ENCODE measurements around the gene FHOD1. TPM values are rescaled to one million over a fixed set of nuclear protein-coding genes. Genes with fewer than 3 reads are reported as not detected.

FHOD1 gene
- total RNA-seq, 4 donors from 2014 or later = 15.1 to 53.3 (median 32.5) TPM

- ATAC-seq (ENCODE audit: low FRiP score) = no peak
- no peak for DNase-seq (ENCODE audit: low spot score)
- TF ChIP-seq, protein P1, sequence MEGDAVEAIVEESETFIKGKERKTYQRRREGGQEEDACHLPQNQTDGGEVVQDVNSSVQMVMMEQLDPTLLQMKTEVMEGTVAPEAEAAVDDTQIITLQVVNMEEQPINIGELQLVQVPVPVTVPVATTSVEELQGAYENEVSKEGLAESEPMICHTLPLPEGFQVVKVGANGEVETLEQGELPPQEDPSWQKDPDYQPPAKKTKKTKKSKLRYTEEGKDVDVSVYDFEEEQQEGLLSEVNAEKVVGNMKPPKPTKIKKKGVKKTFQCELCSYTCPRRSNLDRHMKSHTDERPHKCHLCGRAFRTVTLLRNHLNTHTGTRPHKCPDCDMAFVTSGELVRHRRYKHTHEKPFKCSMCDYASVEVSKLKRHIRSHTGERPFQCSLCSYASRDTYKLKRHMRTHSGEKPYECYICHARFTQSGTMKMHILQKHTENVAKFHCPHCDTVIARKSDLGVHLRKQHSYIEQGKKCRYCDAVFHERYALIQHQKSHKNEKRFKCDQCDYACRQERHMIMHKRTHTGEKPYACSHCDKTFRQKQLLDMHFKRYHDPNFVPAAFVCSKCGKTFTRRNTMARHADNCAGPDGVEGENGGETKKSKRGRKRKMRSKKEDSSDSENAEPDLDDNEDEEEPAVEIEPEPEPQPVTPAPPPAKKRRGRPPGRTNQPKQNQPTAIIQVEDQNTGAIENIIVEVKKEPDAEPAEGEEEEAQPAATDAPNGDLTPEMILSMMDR (IDR thresholded peaks at IDR 0.05) = no peak
These were observed 67.1 kb downstream of the FHOD1 start for GRCh38 chr16:67180166-67180565.

- no peak for ATAC-seq (ENCODE audit: low FRiP score)
- TF ChIP-seq, protein P1 (IDR thresholded peaks at IDR 0.05) = no peak
- DNase-seq (ENCODE audit: low spot score) = no peak
These were observed 67.7 kb downstream of the FHOD1 start for GRCh38 chr16:67179421-67180080.

Small RNA genes lying within 50 kb of the gene (small RNA-seq; reads per million reads assigned to genes)
- gene MIR328 = 27.4 reads per million, percentile 94 among the genes with 10 or more reads in this experiment

Other genes starting within 250 kb of the FHOD1 start
- 10 to 100 TPM; 30.3 to 77.6 (median 35.4) TPM for gene CBFB, start 218.3 kb downstream of the FHOD1 start, total RNA-seq
- 10 to 100 TPM; 12.1 to 28.8 (median 16.4) TPM for gene PHAF1, start 137.5 kb downstream of the FHOD1 start, total RNA-seq
- 10 to 100 TPM in 3 of 4 donors, 1 to 10 TPM in 1; 6.8 to 19.2 (median 14.9) TPM for gene B3GNT9, start 96.5 kb downstream of the FHOD1 start, total RNA-seq
- gene TRADD, start 87.6 kb downstream of the FHOD1 start, total RNA-seq = 10 to 100 TPM; 25.3 to 32.5 (median 28.9) TPM
- 10 to 100 TPM; 12.8 to 24.7 (median 15.9) TPM for gene FBXL8, start 87.5 kb downstream of the FHOD1 start, total RNA-seq
- gene HSF4, start 82.7 kb downstream of the FHOD1 start, total RNA-seq = 10 to 100 TPM; 21.2 to 77.2 (median 35.8) TPM
- 10 to 100 TPM; 17.1 to 60.4 (median 41.3) TPM for gene NOL3, start 76.9 kb downstream of the FHOD1 start, total RNA-seq
- gene MATCAP1, start 63.5 kb downstream of the FHOD1 start, total RNA-seq = 10 to 100 TPM; 12.6 to 53.4 (median 17.2) TPM
- 10 to 100 TPM in 1 of 4 donors, 1 to 10 TPM in 3; 2.3 to 28.8 (median 3.4) TPM for gene EXOC3L1, start 57.3 kb downstream of the FHOD1 start, total RNA-seq
- 100 to 1,000 TPM in 2 of 4 donors, 10 to 100 TPM in 2; 84.9 to 156 (median 107) TPM for gene E2F4, start 55.3 kb downstream of the FHOD1 start, total RNA-seq
- gene ELMO3, start 48.4 kb downstream of the FHOD1 start, total RNA-seq = 1 to 10 TPM; 1.9 to 4.2 (median 3.1) TPM
- 10 to 100 TPM; 33.0 to 45.4 (median 40.8) TPM for gene TMEM208, start 20.4 kb downstream of the FHOD1 start, total RNA-seq
- 1 to 10 TPM in 1 of 4 donors, under 1 TPM in 3; 0.37 to 1.2 (median 0.72) TPM for gene SLC9A5, start 1.5 kb upstream of the FHOD1 start, total RNA-seq
- gene PLEKHG4, start 32.1 kb upstream of the FHOD1 start, total RNA-seq = 10 to 100 TPM in 3 of 4 donors, 1 to 10 TPM in 1; 5.8 to 19.9 (median 12.4) TPM
- under 1 TPM in 2 of 4 donors, not detected in 2; 0.24 to 0.93 TPM for gene KCTD19, start 79.3 kb upstream of the FHOD1 start, total RNA-seq
- gene LRRC36, start 79.3 kb upstream of the FHOD1 start, total RNA-seq = 1 to 10 TPM in 2 of 4 donors, under 1 TPM in 1, not detected in 1; 0.84 to 2.8 (median 1.0) TPM
- gene TPPP3, start 146.0 kb upstream of the FHOD1 start, total RNA-seq = 10 to 100 TPM in 2 of 4 donors, 1 to 10 TPM in 2; 1.0 to 24.9 (median 8.9) TPM
- gene ZDHHC1, start 169.0 kb upstream of the FHOD1 start, total RNA-seq = 10 to 100 TPM in 2 of 4 donors, 1 to 10 TPM in 2; 8.0 to 14.2 (median 11.4) TPM
- gene HSD11B2, start 183.6 kb upstream of the FHOD1 start, total RNA-seq = 1 to 10 TPM in 3 of 4 donors, not detected in 1; 1.7 to 2.7 (median 2.0) TPM
- gene ATP6V0D1, start 233.7 kb upstream of the FHOD1 start, total RNA-seq = 100 to 1,000 TPM in 3 of 4 donors, 10 to 100 TPM in 1; 67.8 to 154 (median 124) TPM
- gene AGRP, start 236.1 kb upstream of the FHOD1 start, total RNA-seq = not detected

All from omental fat pad (tissue), 4 donors.